HFFc6 (cell line): Measurements from ENCODE around the gene EXOC6B. TPM values are rescaled to one million over a fixed set of nuclear protein-coding genes. Genes with fewer than 3 reads are reported as not detected.

Source experiments
- DNase-seq: peaks from one replicate; pipeline ENCODE4 v3.0.0-alpha.2; 2018
- H3K27ac Mint-ChIP-seq: 2 replicates; pipeline ENCODE4 v1.8.0; 2020; ENCODE audit warnings: mild to moderate bottlenecking, mixed read lengths
- H3K27me3 Mint-ChIP-seq: 2 replicates; pipeline ENCODE4 v1.8.0; 2021; ENCODE audit warnings: mild to moderate bottlenecking, moderate library complexity, mixed read lengths; ENCODE audit not compliant: insufficient read depth
- H3K36me3 Mint-ChIP-seq: 2 replicates; pipeline ENCODE4 v1.8.0; 2021; ENCODE audit warnings: low read depth, mixed read lengths
- H3K4me1 Mint-ChIP-seq: 2 replicates; pipeline ENCODE4 v1.8.0; 2020; ENCODE audit warnings: low read depth, mixed read lengths
- H3K4me3 Mint-ChIP-seq: 2 replicates; pipeline ENCODE4 v1.8.0; 2020; ENCODE audit warnings: mild to moderate bottlenecking, moderate library complexity, mixed read lengths
- H3K9me3 Mint-ChIP-seq: 2 replicates; pipeline ENCODE4 v1.8.0; 2020; ENCODE audit warnings: mild to moderate bottlenecking, mixed read lengths
- total RNA-seq, 6 experiments: library from RNA; stranded (reverse); fragmentation: NEBNext Ultra II Directional; extraction: Animal tissue kit (Norgen Biotek cat#: 25700); gene quantifications; 2 replicates in 1 of 6; 3 replicates in 5 of 6; pipeline ENCODE4 v1.2.3, GENCODE V29; 2021
- TF ChIP-seq, protein P1 (sequence below): fragments of 200-600 bp; sonication (generic); IDR thresholded peaks from 2 replicates; pipeline ENCODE4 v1.5.0; 2021; ENCODE audit warnings: antibody characterized with exemption, mild to moderate bottlenecking

EXOC6B gene
- total RNA-seq, 6 experiments from 2014 or later: 24.8 to 33.0 (median 27.4) TPM

DNA sequence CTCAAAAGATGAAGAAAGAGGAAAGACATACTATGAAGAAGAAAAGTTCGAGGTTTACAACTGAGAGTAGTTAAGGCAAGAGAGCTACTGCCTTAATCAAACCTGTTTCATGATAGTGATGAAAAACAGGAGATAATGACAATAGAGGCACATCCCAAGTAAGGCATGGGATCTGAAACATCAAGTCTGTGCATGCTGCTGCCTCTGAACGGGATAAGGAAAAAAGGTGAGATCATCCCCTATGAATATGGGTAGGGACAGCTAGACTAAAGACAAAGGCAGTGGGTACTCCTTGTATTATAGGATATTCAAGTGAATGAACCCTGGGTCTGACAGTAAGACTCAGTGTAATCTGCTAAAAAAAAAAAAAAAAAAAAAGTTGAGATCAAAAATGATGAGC lies 3.0 kb downstream of the EXOC6B start:
- H3K36me3 Mint-ChIP-seq: peaks cover 15% of the 10 kb centered on the region
- TF ChIP-seq, protein P1, sequence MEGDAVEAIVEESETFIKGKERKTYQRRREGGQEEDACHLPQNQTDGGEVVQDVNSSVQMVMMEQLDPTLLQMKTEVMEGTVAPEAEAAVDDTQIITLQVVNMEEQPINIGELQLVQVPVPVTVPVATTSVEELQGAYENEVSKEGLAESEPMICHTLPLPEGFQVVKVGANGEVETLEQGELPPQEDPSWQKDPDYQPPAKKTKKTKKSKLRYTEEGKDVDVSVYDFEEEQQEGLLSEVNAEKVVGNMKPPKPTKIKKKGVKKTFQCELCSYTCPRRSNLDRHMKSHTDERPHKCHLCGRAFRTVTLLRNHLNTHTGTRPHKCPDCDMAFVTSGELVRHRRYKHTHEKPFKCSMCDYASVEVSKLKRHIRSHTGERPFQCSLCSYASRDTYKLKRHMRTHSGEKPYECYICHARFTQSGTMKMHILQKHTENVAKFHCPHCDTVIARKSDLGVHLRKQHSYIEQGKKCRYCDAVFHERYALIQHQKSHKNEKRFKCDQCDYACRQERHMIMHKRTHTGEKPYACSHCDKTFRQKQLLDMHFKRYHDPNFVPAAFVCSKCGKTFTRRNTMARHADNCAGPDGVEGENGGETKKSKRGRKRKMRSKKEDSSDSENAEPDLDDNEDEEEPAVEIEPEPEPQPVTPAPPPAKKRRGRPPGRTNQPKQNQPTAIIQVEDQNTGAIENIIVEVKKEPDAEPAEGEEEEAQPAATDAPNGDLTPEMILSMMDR: no peak
- H3K27me3 Mint-ChIP-seq: peaks cover 2% of the 10 kb centered on the region; the same call in 1 of the 2 replicates
- H3K9me3 Mint-ChIP-seq: no peaks in the 10 kb centered on the region
- H3K27ac Mint-ChIP-seq: no peak overlapping the region
- no peak overlapping the region for H3K4me3 Mint-ChIP-seq
- H3K4me1 Mint-ChIP-seq: peaks cover 69% of the 10 kb centered on the region
- DNase-seq: no peak

DNA sequence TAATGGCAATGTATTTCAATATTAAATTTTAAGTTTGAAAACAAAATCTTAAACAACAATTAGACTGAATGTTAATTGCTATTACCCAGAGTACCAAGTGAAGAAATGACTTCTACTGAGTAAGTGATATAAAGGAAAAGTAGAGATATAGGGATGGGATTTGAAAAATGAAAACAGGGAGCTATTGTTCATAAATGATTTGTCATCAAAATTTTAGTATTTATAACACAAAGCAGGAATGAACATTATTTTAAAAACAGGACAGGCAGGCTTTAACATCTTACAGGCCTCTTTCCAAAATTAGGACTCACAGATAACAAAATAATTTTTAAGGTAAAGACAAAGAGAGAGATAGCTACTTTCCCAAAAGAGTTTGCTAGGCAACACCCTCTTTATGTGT lies 3.9 kb downstream of the EXOC6B start:
- peaks cover 2% of the 10 kb centered on the region; the same call in 1 of the 2 replicates for H3K27me3 Mint-ChIP-seq
- TF ChIP-seq, protein P1: no peak
- H3K36me3 Mint-ChIP-seq: peaks cover 15% of the 10 kb centered on the region
- no peak overlapping the region for H3K4me3 Mint-ChIP-seq
- H3K9me3 Mint-ChIP-seq: no peaks in the 10 kb centered on the region
- H3K27ac Mint-ChIP-seq: no peak overlapping the region
- no peak for DNase-seq
- H3K4me1 Mint-ChIP-seq: peaks cover 64% of the 10 kb centered on the region

DNA sequence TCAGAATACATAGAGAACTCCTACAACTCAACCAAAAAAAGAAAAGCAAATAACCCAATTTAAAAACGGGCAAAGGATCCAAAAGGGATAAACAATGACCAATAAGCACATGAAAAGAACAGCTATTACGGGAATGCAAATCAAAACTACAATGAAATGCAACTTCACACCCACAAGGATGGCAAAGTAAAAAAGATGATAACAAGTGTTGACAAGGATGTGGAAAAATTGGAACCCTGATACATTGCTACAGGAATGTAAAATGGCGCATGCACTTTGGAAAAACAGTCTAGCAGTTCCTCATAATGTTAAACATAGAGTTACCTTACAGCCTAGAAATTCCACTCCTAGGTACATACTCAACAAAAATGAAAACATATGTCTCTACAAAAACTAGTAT lies 4.7 kb downstream of the EXOC6B start:
- peaks cover 66% of the 10 kb centered on the region for H3K4me1 Mint-ChIP-seq
- H3K27me3 Mint-ChIP-seq: peaks cover 2% of the 10 kb centered on the region; the same call in 1 of the 2 replicates
- DNase-seq: no peak
- no peak overlapping the region for H3K27ac Mint-ChIP-seq
- no peaks in the 10 kb centered on the region for H3K9me3 Mint-ChIP-seq
- no peak overlapping the region for H3K4me3 Mint-ChIP-seq
- TF ChIP-seq, protein P1: no peak
- H3K36me3 Mint-ChIP-seq: peaks cover 15% of the 10 kb centered on the region

DNA sequence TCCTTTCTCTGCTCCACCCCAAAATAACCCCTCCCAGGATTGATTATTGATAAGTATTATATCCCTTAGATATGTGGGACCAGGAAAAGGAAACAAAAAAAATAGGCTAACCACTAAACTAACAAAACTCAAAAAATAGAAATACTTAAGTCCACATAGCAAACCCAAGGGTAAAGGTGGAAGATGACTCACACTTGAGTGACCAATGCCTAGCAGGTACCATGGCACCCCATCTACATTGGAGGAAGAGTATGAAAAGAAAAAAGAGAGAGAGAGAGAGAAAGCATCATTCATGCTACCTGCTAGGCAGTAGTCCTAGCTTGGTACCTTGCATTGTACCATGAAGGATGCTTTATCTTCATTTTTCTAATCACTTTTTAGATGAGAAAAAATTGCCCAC lies 6.3 kb downstream of the EXOC6B start:
- no peak for DNase-seq
- Mint-ChIP-seq H3K36me3 (peaks cover 15% of the 10 kb centered on the region), H3K27me3 (no peaks in the 10 kb centered on the region), H3K9me3 (no peaks in the 10 kb centered on the region), H3K27ac (no peak overlapping the region), H3K4me1 (peaks cover 63% of the 10 kb centered on the region), H3K4me3 (no peak overlapping the region)
- TF ChIP-seq, protein P1: no peak

DNA sequence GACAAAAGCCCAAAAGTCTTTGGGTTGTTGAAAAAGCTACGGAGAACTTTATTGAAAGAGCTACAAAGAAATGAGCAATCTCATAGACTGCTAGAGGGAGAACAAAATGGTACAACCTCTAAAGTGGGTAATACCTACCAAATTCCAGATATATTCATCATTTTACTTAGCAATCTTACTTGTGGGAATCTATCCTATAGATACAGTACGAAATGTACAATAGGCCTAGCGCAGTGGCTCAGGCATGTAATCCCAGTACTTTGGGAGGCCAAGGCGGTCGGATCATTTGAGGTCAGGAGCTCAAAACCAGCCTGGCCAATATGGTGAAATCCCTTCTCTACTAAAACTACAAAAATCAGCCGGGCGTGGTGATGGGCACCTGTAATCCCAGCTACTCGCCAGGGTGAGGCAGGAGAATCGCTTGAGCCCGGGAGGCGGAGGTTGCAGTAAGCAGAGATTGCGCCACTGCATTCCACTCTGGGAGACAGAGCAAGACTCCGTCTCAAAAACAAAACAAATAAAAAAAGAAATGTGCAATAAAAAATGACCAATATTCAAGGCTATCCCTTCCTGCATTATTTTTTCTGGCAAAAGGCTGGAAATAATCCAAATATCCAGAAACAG lies 10.1 kb downstream of the EXOC6B start:
- TF ChIP-seq, protein P1: no peak
- no peak for DNase-seq

More for the DNA sequence above, 10.1 kb downstream of the EXOC6B start:
- Mint-ChIP-seq H3K27me3 (no peaks in the 10 kb centered on the region), H3K27ac (no peak overlapping the region), H3K4me1 (peaks cover 53% of the 10 kb centered on the region), H3K9me3 (no peaks in the 10 kb centered on the region), H3K4me3 (no peak overlapping the region), H3K36me3 (peaks cover 3% of the 10 kb centered on the region)
